ENCODE results near the gene PIK3R4. TPM values are rescaled to one million over a fixed set of nuclear protein-coding genes. Genes with fewer than 3 reads are reported as not detected.
A peak's percentile ranks its signal among the peaks of the same experiment; 100 is the strongest.

PIK3R4 gene
- total RNA-seq, 1 experiment from 2014 or later, result 47.3 TPM

DNA sequence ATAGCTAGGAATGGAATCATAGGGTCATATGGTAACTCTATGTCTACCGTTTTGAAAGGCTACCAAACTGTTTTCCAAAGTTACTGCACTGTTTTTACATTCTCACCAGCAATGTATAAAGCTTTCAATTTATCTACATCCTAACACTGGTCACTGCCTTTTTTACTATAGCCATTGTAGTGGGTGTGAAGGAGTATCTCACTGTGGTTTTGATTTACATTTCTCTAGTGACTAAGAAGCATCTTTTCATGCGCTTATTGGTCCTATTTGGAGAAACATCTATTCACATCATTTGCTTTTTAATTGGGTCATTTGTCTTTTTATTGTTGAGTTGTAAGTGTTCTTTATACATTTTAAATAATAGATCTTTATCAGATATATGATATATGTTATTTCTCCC lies 53.3 kb downstream of the PIK3R4 start:
- Mint-ChIP-seq H3K4me3 (ENCODE audit: low read depth, unreplicated experiment) (no peak overlapping the region), H3K27me3 (ENCODE audit: unreplicated experiment) (no peaks in the 10 kb centered on the region), H3K36me3 (ENCODE audit: insufficient read depth, unreplicated experiment) (peaks cover 11% of the 10 kb centered on the region), H3K4me1 (ENCODE audit: low read depth, unreplicated experiment) (peaks cover 15% of the 10 kb centered on the region), H3K27ac (ENCODE audit: unreplicated experiment) (peak overlapping the region; percentile 60), H3K9me3 (ENCODE audit: low read depth, unreplicated experiment) (no peaks in the 10 kb centered on the region)
- intact Hi-C loops (cut with micrococcal nuclease; ENCODE audit: unreplicated experiment), result no loop called here
- CTCF ChIA-PET, result interaction anchor here (0.6 kb wide), 1 partner anchor 13 kb away, joined by 7 read pairs; no protein-coding TSS in a partner anchor
- no TSS peak for BruUV-seq (replicated peaks)
- TF ChIP-seq, protein P1, sequence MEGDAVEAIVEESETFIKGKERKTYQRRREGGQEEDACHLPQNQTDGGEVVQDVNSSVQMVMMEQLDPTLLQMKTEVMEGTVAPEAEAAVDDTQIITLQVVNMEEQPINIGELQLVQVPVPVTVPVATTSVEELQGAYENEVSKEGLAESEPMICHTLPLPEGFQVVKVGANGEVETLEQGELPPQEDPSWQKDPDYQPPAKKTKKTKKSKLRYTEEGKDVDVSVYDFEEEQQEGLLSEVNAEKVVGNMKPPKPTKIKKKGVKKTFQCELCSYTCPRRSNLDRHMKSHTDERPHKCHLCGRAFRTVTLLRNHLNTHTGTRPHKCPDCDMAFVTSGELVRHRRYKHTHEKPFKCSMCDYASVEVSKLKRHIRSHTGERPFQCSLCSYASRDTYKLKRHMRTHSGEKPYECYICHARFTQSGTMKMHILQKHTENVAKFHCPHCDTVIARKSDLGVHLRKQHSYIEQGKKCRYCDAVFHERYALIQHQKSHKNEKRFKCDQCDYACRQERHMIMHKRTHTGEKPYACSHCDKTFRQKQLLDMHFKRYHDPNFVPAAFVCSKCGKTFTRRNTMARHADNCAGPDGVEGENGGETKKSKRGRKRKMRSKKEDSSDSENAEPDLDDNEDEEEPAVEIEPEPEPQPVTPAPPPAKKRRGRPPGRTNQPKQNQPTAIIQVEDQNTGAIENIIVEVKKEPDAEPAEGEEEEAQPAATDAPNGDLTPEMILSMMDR (IDR thresholded peaks at IDR 0.05; ENCODE audit: unreplicated experiment), result no peak
- no peak for DNase-seq

DNA sequence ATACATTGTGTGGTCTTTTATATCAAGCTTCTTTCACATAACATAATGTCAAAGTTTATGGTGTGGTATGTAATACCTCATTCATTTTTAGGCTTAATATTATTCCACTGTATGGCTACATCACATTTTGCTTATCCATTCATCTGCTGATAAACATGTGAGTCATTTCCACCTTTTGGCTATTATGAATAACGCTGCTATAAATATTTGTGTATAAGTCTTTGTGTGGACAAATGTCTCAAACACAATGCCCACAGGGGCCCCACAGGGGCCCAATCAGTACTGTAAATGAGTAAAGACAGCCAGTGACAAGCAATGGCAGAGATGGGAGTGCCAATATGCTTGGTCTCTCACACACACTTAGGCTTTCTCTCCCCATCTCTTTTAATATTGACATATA lies 54.2 kb downstream of the PIK3R4 start:
- Mint-ChIP-seq H3K9me3 (ENCODE audit: low read depth, unreplicated experiment) (no peaks in the 10 kb centered on the region), H3K4me1 (ENCODE audit: low read depth, unreplicated experiment) (peaks cover 15% of the 10 kb centered on the region), H3K27me3 (ENCODE audit: unreplicated experiment) (no peaks in the 10 kb centered on the region), H3K27ac (ENCODE audit: unreplicated experiment) (peak overlapping the region; percentile 60), H3K4me3 (ENCODE audit: low read depth, unreplicated experiment) (no peak overlapping the region), H3K36me3 (ENCODE audit: insufficient read depth, unreplicated experiment) (peaks cover 6% of the 10 kb centered on the region)
- BruUV-seq (replicated peaks), result no TSS peak
- peak; percentile 45 for DNase-seq
- TF ChIP-seq, protein P1 (IDR thresholded peaks at IDR 0.05; ENCODE audit: unreplicated experiment), result no peak
- intact Hi-C loops (cut with micrococcal nuclease; ENCODE audit: unreplicated experiment), result no loop called here
- CTCF ChIA-PET, result no interaction called here

DNA sequence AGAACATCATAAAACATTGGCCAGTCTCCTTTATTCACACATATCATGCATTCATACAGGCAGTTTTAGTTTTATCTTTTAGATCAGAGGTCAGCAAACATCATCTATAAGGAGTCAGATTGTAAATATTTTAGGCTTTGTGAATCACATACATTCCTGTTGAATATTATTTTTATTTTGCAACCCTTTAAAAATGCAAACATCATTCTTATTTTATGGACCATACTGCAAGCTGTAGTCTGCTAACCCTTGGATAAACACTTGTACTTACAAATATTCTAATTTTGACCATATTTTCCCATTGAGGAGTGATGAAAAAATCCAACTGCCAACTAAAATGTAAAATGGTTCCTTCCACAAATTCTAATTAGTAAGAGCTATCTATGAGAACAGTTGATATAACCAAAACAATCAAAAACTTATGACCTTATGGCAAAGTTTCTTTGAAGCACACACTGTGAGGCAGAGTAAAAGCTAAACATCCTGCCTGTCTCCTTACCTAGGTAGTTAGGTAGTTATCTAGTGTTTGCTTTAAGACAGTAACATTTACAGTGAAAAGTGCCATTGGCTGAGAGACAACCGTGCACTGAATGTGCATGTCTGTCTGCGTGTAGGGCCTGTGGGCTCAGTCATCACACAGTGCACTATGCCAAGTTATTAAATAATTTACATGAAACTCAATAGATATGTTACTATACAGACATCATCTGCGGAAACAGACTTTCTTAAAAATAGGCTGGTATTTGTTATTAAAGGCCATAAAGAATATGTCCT lies 57.7 kb downstream of the PIK3R4 start:
- BruUV-seq (replicated peaks), result no TSS peak
- H3K27me3 Mint-ChIP-seq (ENCODE audit: unreplicated experiment), result no peaks in the 10 kb centered on the region
- intact Hi-C loops (cut with micrococcal nuclease; ENCODE audit: unreplicated experiment), result no loop called here
- H3K4me1 Mint-ChIP-seq (ENCODE audit: low read depth, unreplicated experiment), result peaks cover 15% of the 10 kb centered on the region
- TF ChIP-seq, protein P1 (IDR thresholded peaks at IDR 0.05; ENCODE audit: unreplicated experiment), result no peak
- H3K27ac Mint-ChIP-seq (ENCODE audit: unreplicated experiment), result no peak overlapping the region
- no peak for DNase-seq
- H3K9me3 Mint-ChIP-seq (ENCODE audit: low read depth, unreplicated experiment), result no peaks in the 10 kb centered on the region
- H3K36me3 Mint-ChIP-seq (ENCODE audit: insufficient read depth, unreplicated experiment), result peaks cover 6% of the 10 kb centered on the region
- no peak overlapping the region for H3K4me3 Mint-ChIP-seq (ENCODE audit: low read depth, unreplicated experiment)
- CTCF ChIA-PET, result interaction anchor here (1.2 kb wide), 1 partner anchor 56 kb away, joined by 3 read pairs; no protein-coding TSS in a partner anchor

DNA sequence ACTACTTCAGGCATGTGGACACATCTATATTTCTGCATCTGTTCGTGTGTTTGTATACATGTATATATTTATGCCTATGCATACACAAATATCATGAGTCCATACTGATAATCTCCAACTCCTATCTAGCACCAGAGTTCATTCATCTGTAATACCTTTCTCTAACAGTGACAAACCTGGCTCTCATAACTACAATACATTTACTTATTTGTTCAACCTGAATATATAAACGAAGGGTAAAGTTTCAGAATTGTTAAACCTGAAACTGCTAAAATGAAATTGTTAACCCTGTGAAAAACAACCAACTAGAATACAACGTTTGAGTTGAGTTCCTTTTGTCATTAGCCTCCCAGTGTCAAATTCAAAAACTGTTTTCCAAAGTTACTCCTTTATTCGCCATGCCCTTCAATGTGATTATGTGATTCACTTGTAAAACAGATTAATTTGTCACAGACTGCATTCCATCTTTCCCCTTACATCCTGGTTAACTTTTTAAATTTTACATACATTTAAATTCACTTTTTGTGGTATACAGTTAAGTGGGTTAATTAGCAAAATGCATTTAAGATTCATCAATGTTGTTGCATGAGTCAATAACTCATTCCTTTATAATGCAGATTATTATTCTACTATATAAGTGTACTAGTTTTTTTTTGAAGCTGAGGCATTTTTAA lies 58.5 kb downstream of the PIK3R4 start:
- CTCF ChIA-PET, result no interaction called here
- Mint-ChIP-seq H3K27me3 (ENCODE audit: unreplicated experiment) (no peaks in the 10 kb centered on the region), H3K9me3 (ENCODE audit: low read depth, unreplicated experiment) (no peaks in the 10 kb centered on the region), H3K4me1 (ENCODE audit: low read depth, unreplicated experiment) (peaks cover 13% of the 10 kb centered on the region), H3K27ac (ENCODE audit: unreplicated experiment) (no peak overlapping the region), H3K4me3 (ENCODE audit: low read depth, unreplicated experiment) (no peak overlapping the region), H3K36me3 (ENCODE audit: insufficient read depth, unreplicated experiment) (peaks cover 6% of the 10 kb centered on the region)
- TF ChIP-seq, protein P1 (IDR thresholded peaks at IDR 0.05; ENCODE audit: unreplicated experiment), result no peak
- BruUV-seq (replicated peaks), result no TSS peak
- intact Hi-C loops (cut with micrococcal nuclease; ENCODE audit: unreplicated experiment), result no loop called here
- DNase-seq, result no peak
